ENCODE data around the gene STXBP5L. TPM values are rescaled to one million over a fixed set of nuclear protein-coding genes. Genes with fewer than 3 reads are reported as not detected.
"Not testable (repeated sequence)": the region's sequence is repeated elsewhere in the genome, so short reads cannot be mapped to it uniquely, and the experiment has no call there.

STXBP5L gene
- polyA plus RNA-seq, 1 donor from 2014 or later = 7.6 TPM

GRCh38 chr3:120892921-120893320 lies 15.1 kb upstream of the STXBP5L start:
- no peak overlapping the region for H3K4me2 ChIP-seq (ENCODE audit: low read length)
- no peaks in the 10 kb centered on the region for H3K9me2 ChIP-seq (ENCODE audit: insufficient read depth, low read length)
- no peak for TF ChIP-seq EP300 (conservative IDR thresholded peaks at IDR 0.05; ENCODE audit: poor library complexity, severe bottlenecking)
- H3K4me3 ChIP-seq (ENCODE audit: low read length) = no peak overlapping the region
- no peaks in the 10 kb centered on the region for H3K27me3 ChIP-seq (ENCODE audit: insufficient read depth, low read depth, low read length)
- H3K9ac ChIP-seq (ENCODE audit: low read length) = no peak overlapping the region
- H3K9me3 ChIP-seq (ENCODE audit: low read length) = no peaks in the 10 kb centered on the region
- H3F3A ChIP-seq (ENCODE audit: insufficient read depth, low read length, poor library complexity, severe bottlenecking) = no peaks in the 10 kb centered on the region
- H3K27ac ChIP-seq (ENCODE audit: low read length) = no peak overlapping the region
- H3K79me2 ChIP-seq (replicated peaks; ENCODE audit: insufficient read depth, low read length) = no peaks in the 10 kb centered on the region
- no peaks in the 10 kb centered on the region for H4K20me1 ChIP-seq (ENCODE audit: insufficient read depth)
- H3K36me3 ChIP-seq (ENCODE audit: insufficient read depth, low read length) = no peaks in the 10 kb centered on the region
- no peak overlapping the region for H2AFZ ChIP-seq (ENCODE audit: low read depth, low read length)

- no peaks in the 10 kb centered on the region for H3K9me3 ChIP-seq (ENCODE audit: low read length)
- TF ChIP-seq TAF1 (IDR thresholded peaks at IDR 0.05; ENCODE audit: low read depth) (no peak), MXI1 (conservative IDR thresholded peaks at IDR 0.05; ENCODE audit: poor library complexity, severe bottlenecking) (no peak), SMC3 (conservative IDR thresholded peaks at IDR 0.05; ENCODE audit: poor library complexity) (no peak), RAD21 (conservative IDR thresholded peaks at IDR 0.05) (no peak), CTCF (IDR thresholded peaks at IDR 0.05; ENCODE audit: poor library complexity, severe bottlenecking) (no peak), POLR2AphosphoS5 (IDR thresholded peaks at IDR 0.05) (no peak)
- TF ChIP-seq, protein P1, sequence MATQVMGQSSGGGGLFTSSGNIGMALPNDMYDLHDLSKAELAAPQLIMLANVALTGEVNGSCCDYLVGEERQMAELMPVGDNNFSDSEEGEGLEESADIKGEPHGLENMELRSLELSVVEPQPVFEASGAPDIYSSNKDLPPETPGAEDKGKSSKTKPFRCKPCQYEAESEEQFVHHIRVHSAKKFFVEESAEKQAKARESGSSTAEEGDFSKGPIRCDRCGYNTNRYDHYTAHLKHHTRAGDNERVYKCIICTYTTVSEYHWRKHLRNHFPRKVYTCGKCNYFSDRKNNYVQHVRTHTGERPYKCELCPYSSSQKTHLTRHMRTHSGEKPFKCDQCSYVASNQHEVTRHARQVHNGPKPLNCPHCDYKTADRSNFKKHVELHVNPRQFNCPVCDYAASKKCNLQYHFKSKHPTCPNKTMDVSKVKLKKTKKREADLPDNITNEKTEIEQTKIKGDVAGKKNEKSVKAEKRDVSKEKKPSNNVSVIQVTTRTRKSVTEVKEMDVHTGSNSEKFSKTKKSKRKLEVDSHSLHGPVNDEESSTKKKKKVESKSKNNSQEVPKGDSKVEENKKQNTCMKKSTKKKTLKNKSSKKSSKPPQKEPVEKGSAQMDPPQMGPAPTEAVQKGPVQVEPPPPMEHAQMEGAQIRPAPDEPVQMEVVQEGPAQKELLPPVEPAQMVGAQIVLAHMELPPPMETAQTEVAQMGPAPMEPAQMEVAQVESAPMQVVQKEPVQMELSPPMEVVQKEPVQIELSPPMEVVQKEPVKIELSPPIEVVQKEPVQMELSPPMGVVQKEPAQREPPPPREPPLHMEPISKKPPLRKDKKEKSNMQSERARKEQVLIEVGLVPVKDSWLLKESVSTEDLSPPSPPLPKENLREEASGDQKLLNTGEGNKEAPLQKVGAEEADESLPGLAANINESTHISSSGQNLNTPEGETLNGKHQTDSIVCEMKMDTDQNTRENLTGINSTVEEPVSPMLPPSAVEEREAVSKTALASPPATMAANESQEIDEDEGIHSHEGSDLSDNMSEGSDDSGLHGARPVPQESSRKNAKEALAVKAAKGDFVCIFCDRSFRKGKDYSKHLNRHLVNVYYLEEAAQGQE (IDR thresholded peaks at IDR 0.05; ENCODE audit: borderline replicate concordance) = no peak
- no peak overlapping the region for H3K27ac ChIP-seq (ENCODE audit: low read length)
- H3K9ac ChIP-seq (ENCODE audit: low read length) = no peak overlapping the region
- H3K27me3 ChIP-seq (ENCODE audit: insufficient read depth, low read depth, low read length) = no peaks in the 10 kb centered on the region
- H3K9me2 ChIP-seq (ENCODE audit: insufficient read depth, low read length) = no peaks in the 10 kb centered on the region
- H4K20me1 ChIP-seq (ENCODE audit: insufficient read depth) = no peaks in the 10 kb centered on the region
- H3K79me2 ChIP-seq (replicated peaks; ENCODE audit: insufficient read depth, low read length) = no peaks in the 10 kb centered on the region
- H2AFZ ChIP-seq (ENCODE audit: low read depth, low read length) = no peak overlapping the region
- H3K4me3 ChIP-seq (ENCODE audit: low read length) = no peak overlapping the region
- no peaks in the 10 kb centered on the region for H3K36me3 ChIP-seq (ENCODE audit: insufficient read depth, low read length)
- no peaks in the 10 kb centered on the region for H3F3A ChIP-seq (ENCODE audit: insufficient read depth, low read length, poor library complexity, severe bottlenecking)
- H3K4me2 ChIP-seq (ENCODE audit: low read length) = no peak overlapping the region
Measured at GRCh38 chr3:120894316-120895057, 13.5 kb upstream of the STXBP5L start.

- not testable (repeated sequence) for H3K9me2 ChIP-seq (ENCODE audit: insufficient read depth, low read length); H3K4me3 ChIP-seq (ENCODE audit: low read length); H3K4me2 ChIP-seq (ENCODE audit: low read length); H3K36me3 ChIP-seq (ENCODE audit: insufficient read depth, low read length); H3F3A ChIP-seq (ENCODE audit: insufficient read depth, low read length, poor library complexity, severe bottlenecking); H2AFZ ChIP-seq (ENCODE audit: low read depth, low read length); H3K79me2 ChIP-seq (replicated peaks; ENCODE audit: insufficient read depth, low read length); H3K27ac ChIP-seq (ENCODE audit: low read length); H4K20me1 ChIP-seq (ENCODE audit: insufficient read depth); H3K9ac ChIP-seq (ENCODE audit: low read length); H3K9me3 ChIP-seq (ENCODE audit: low read length); H3K27me3 ChIP-seq (ENCODE audit: insufficient read depth, low read depth, low read length)
Measured at GRCh38 chr3:120901716-120902115, 6.3 kb upstream of the STXBP5L start.
